ENCODE data around the gene TEPSIN.

The TEPSIN gene

DNA sequence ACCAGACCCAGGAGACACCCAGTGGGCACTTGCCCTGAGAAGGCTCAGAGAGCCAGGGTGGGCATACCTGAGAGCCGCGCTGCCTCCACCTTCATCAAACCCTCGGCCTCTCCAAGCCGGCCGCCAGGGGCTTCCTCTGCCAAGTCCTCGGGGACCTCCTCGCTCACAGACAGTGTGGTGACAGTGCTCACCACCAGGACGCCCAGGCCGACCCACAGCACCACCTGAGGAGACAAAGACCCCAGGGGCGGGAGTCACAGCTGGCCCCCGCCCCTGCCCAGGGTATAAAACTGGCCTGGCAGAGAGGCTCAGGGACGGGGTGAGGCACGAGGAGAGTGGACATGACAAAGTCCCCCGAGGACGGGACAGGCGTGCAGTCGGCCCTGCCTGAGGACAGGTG, 21.3 kb upstream of the TEPSIN start:
- Mint-ChIP-seq H3K9me3 (no peaks in the 10 kb centered on the region), H3K4me1 (ENCODE audit: low read depth) (no peaks in the 10 kb centered on the region), H3K36me3 (ENCODE audit: low read depth) (peaks cover 86% of the 10 kb centered on the region), H3K4me3 (no peak overlapping the region), H3K27me3 (no peaks in the 10 kb centered on the region), H3K27ac (no peak overlapping the region)
- DNase-seq: no peak

GRCh38 chr17:81259058-81259605, 20.3 kb upstream of the TEPSIN start:
- H3K36me3 Mint-ChIP-seq (ENCODE audit: low read depth): peaks cover 81% of the 10 kb centered on the region
- H3K27me3 Mint-ChIP-seq: no peaks in the 10 kb centered on the region
- H3K9me3 Mint-ChIP-seq: no peaks in the 10 kb centered on the region
- H3K4me3 Mint-ChIP-seq: no peak overlapping the region
- DNase-seq: no peak
- H3K4me1 Mint-ChIP-seq (ENCODE audit: low read depth): no peaks in the 10 kb centered on the region
- H3K27ac Mint-ChIP-seq: no peak overlapping the region

DNA sequence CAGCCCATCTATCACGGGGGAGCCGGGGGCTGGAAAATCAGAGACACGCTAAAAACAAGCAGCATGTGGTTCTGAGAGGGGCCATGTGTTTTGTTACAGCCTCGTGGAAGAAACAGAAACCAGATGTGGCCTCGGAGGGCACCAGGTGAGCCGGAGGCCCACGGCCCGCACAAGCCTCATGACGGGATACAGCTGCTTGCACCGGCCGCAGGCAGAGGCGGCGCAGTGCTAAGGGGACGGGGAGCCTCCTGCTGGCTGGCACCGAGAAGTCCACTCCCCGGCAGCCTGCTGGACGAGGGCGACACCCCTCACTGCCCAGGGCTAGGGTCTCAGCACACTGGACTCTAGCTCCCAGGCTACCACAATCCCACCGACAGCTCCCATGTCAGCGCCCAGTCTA, 19.4 kb upstream of the TEPSIN start:
- H3K4me1 Mint-ChIP-seq (ENCODE audit: low read depth): no peaks in the 10 kb centered on the region
- H3K9me3 Mint-ChIP-seq: no peaks in the 10 kb centered on the region
- DNase-seq: no peak
- peaks cover 72% of the 10 kb centered on the region for H3K36me3 Mint-ChIP-seq (ENCODE audit: low read depth)
- no peaks in the 10 kb centered on the region for H3K27me3 Mint-ChIP-seq
- H3K4me3 Mint-ChIP-seq: no peak overlapping the region
- H3K27ac Mint-ChIP-seq: no peak overlapping the region

- no peak for DNase-seq
- no peaks in the 10 kb centered on the region for H3K27me3 Mint-ChIP-seq
- H3K4me1 Mint-ChIP-seq (ENCODE audit: low read depth): peaks cover 3% of the 10 kb centered on the region
- peaks cover 71% of the 10 kb centered on the region for H3K36me3 Mint-ChIP-seq (ENCODE audit: low read depth)
- H3K27ac Mint-ChIP-seq: no peak overlapping the region
- H3K9me3 Mint-ChIP-seq: no peaks in the 10 kb centered on the region
- H3K4me3 Mint-ChIP-seq: no peak overlapping the region
These were observed 18.7 kb upstream of the TEPSIN start for GRCh38 chr17:81257533-81257932.

- Mint-ChIP-seq H3K4me1 (ENCODE audit: low read depth) (peaks cover 3% of the 10 kb centered on the region), H3K9me3 (no peaks in the 10 kb centered on the region), H3K4me3 (no peak overlapping the region), H3K27ac (no peak overlapping the region), H3K27me3 (no peaks in the 10 kb centered on the region), H3K36me3 (ENCODE audit: low read depth) (peaks cover 73% of the 10 kb centered on the region)
- DNase-seq: no peak
These were observed 17.8 kb upstream of the TEPSIN start for GRCh38 chr17:81256616-81257015.

DNA sequence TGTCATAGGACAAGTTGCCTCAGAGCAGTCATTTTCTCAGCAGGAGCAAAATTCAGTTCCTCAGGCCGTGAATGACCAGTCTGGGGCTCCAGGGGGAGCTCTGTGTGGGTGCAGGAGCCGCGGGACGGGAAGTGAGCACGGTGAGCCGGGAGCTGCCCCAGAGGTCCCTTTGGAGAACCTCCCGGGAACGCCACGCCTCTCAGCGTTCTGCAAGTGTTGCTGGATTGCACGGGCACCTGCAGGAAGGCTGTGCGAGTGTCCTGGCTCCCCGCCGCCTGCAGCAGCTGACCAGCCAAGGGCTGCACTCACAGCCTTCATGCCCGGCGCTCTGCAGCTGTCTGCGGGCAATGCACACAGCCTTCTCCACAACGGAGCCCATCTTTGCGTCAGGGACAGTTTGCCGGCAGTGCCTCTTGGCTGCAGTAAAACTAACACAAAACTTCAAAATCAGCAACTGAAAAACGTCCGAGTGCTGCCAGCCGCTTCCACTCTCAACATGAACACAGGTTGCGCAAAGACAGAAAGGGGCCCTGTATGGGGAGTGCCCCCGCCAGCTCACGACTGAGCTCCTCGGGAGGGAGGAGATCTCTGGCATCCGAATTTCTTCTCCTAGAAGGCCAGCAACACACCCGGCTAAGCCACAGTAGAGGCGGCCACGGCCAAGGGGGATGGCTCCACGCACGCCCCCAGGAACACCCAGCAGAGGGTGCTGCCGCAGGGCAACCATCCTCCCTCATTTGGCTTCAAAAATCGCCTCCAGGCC, 16.3 kb upstream of the TEPSIN start:
- Mint-ChIP-seq H3K27ac (no peak overlapping the region), H3K4me1 (ENCODE audit: low read depth) (peaks cover 3% of the 10 kb centered on the region), H3K9me3 (no peaks in the 10 kb centered on the region), H3K36me3 (ENCODE audit: low read depth) (peaks cover 70% of the 10 kb centered on the region), H3K27me3 (no peaks in the 10 kb centered on the region), H3K4me3 (no peak overlapping the region)
- no peak for DNase-seq

DNA sequence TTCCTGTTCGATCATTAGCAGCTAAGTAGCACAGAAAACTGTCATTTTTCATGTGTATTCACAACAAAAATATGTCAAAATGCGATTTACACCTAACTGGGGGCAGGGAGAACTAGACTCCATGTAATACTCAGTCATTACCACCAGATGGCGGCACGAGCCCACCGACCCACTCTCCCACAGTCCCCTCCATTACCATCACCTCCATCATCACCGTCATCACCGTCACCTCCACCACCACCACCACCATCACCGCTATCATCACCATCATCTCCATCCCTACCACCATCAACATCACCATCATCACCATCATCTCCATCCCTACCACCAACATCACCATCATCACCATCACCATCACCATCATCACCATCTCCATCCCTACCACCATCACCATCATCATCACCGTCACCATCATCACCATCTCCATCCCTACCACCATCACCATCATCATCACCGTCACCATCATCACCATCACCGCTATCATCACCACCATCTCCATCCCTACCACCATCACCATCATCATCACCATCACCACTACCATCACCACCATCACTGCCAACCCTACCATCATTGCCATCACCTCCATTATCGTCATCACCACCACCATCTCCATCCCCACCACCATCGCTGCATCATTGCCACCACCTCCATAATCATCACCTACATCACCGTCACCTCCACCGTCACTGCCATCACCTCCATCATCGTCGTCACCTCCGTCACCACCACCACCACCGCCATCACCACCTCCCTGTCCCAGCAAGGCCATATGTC, 14.7 kb upstream of the TEPSIN start:
- Mint-ChIP-seq H3K36me3 (ENCODE audit: low read depth) (peaks cover 62% of the 10 kb centered on the region), H3K27ac (peak overlapping the region; percentile 11), H3K4me3 (no peak overlapping the region)

DNA sequence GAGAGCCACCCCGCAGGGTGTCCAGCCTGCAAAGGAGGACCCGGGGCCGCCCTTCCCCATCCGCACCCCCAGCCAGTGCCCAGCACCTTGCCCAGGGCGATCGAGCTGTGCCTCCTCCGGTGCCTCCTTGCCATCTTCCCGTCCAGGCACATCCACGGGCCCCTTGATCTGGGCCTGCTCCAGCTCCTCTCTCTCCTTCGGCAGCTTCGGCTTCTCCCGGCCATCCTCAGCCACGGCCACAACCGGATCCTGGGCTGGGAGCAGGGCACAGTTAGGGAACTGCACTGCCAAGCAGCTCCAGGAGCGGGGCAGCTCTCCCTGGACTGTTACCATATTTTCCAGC, 14.1 kb upstream of the TEPSIN start:
- H3K36me3 Mint-ChIP-seq (ENCODE audit: low read depth): peaks cover 60% of the 10 kb centered on the region
- no peak overlapping the region for H3K4me3 Mint-ChIP-seq
- no peak for DNase-seq
- H3K27ac Mint-ChIP-seq: peak overlapping the region; percentile 11
- peaks cover 4% of the 10 kb centered on the region for H3K4me1 Mint-ChIP-seq (ENCODE audit: low read depth)
- H3K9me3 Mint-ChIP-seq: no peaks in the 10 kb centered on the region
- no peaks in the 10 kb centered on the region for H3K27me3 Mint-ChIP-seq

More for the DNA sequence above, 14.7 kb upstream of the TEPSIN start:
- H3K4me1 Mint-ChIP-seq (ENCODE audit: low read depth): peaks cover 3% of the 10 kb centered on the region
- no peaks in the 10 kb centered on the region for H3K9me3 Mint-ChIP-seq
- H3K27me3 Mint-ChIP-seq: no peaks in the 10 kb centered on the region
- peak; percentile 70 for DNase-seq

- no peak for DNase-seq
- peaks cover 57% of the 10 kb centered on the region for H3K36me3 Mint-ChIP-seq (ENCODE audit: low read depth)
- no peak overlapping the region for H3K27ac Mint-ChIP-seq
- no peaks in the 10 kb centered on the region for H3K27me3 Mint-ChIP-seq
- no peaks in the 10 kb centered on the region for H3K9me3 Mint-ChIP-seq
- H3K4me3 Mint-ChIP-seq: no peak overlapping the region
- peaks cover 4% of the 10 kb centered on the region for H3K4me1 Mint-ChIP-seq (ENCODE audit: low read depth)
These were observed 13.6 kb upstream of the TEPSIN start for GRCh38 chr17:81252326-81252986.

DNA sequence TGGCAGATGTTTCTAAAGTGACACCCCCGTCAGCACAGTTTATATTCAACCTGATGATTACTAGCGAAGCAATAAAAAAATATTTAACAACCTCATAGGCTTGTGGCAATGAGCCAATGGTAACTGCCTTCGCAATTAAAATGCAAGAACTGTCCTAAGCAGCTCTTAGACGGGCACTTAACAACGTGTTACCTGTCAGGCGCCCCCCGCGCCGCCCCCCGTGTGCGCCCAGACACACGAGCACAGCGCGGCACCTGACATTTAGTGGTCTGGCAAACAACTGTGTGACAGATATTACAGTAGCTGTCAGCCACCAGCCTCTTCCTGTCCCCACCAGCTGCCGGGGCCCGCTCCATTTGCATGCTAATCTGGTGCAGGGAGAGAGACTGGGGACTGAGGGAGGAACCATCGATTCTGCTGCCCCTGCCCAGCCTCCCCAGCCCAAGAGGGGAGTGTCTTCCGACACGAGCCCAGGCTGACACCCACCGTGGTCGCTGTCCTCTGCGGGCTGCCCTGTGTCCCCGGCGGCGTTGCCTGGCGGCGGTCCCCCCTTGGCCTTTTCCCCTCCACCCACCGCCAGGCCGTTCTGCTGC, 12.9 kb upstream of the TEPSIN start:
- no peak overlapping the region for H3K27ac Mint-ChIP-seq
- no peaks in the 10 kb centered on the region for H3K9me3 Mint-ChIP-seq
- H3K4me1 Mint-ChIP-seq (ENCODE audit: low read depth): peaks cover 4% of the 10 kb centered on the region
- no peak overlapping the region for H3K4me3 Mint-ChIP-seq
- peaks cover 52% of the 10 kb centered on the region for H3K36me3 Mint-ChIP-seq (ENCODE audit: low read depth)
- no peak for DNase-seq
- H3K27me3 Mint-ChIP-seq: no peaks in the 10 kb centered on the region

DNA sequence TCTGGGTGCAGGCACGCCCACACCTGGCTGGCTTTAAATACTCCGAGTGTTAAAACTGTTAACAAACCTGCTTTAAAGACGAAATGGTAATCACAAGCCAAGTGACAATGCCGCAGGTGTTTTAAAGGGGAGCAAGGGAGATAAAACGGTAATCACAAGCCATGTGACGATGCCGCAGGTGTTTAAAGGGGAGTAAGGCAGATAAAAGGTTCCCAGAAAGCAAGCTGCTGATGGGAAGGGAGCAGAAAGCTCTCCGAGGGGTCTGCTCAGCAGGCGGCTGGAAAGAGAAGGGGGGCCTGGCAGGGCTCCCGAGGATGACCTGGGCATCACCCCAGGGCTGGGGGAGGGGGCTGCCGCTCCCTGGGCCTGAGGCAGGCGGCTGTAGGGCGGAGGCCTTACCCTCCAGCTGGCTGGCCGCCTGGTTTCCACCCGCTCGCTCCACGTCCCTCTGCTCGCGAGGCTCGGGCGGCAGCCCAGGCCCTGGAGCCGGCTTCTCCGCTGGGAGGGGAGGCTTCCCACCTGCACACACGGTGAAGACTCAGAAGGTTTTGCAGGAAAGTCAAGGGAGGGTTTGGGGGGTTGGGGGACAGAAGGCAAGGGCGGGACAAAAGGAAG, 12.3 kb upstream of the TEPSIN start:
- DNase-seq: no peak
- Mint-ChIP-seq H3K4me3 (no peak overlapping the region), H3K27me3 (no peaks in the 10 kb centered on the region), H3K36me3 (ENCODE audit: low read depth) (peaks cover 49% of the 10 kb centered on the region), H3K4me1 (ENCODE audit: low read depth) (peaks cover 4% of the 10 kb centered on the region), H3K9me3 (no peaks in the 10 kb centered on the region), H3K27ac (no peak overlapping the region)

- Mint-ChIP-seq H3K27ac (no peak overlapping the region), H3K4me3 (no peak overlapping the region)
These were observed 11.6 kb upstream of the TEPSIN start for GRCh38 chr17:81250286-81251093.

DNA sequence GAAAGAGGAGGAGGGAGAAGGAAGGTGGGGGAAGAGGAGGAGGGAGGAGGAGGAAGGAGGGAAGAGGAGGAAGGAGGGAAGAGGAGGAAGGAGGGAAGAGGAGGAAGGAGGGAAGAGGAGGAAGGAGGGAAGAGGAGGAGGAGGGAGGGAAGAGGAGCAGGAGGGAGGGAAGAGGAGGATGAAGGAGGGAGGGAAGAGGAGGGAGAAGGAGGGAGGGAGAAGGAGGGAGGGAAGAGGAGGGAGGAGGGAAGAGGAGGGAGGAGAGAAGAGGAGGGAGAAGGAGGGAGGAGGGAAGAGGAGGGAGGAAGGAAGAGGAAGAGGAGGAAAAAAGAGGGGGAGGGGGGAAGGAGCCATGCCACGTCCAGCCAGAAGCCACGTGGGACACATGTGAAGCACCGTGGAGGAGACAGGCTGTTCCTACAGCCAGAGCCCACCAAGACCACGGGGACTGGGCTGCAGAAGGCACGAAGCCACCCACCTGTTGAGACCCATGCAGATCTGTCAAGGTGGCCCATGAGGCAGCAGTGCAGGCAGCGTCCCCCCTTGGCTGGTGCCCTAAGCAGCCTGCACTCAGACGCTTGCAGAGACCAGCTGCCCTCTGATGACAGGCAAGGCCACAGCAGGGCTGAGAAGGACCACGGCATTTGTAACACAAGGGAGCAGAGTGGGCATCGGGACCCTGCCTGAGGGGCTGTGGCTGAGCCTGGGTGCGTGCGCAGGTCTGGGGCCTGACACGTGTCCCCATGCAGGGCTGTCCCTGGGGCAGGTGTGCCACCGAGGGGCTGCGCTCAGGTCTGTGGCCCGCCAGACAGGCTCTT, 10.6 kb upstream of the TEPSIN start:
- Mint-ChIP-seq H3K27me3 (no peaks in the 10 kb centered on the region), H3K27ac (no peak overlapping the region), H3K4me3 (no peak overlapping the region), H3K36me3 (ENCODE audit: low read depth) (peaks cover 48% of the 10 kb centered on the region), H3K4me1 (ENCODE audit: low read depth) (peaks cover 12% of the 10 kb centered on the region), H3K9me3 (no peaks in the 10 kb centered on the region)
- no peak for DNase-seq

More at GRCh38 chr17:81250286-81251093, 11.6 kb upstream of the TEPSIN start:
- peaks cover 46% of the 10 kb centered on the region for H3K36me3 Mint-ChIP-seq (ENCODE audit: low read depth)
- no peak for DNase-seq
- H3K9me3 Mint-ChIP-seq: no peaks in the 10 kb centered on the region
- H3K4me1 Mint-ChIP-seq (ENCODE audit: low read depth): peaks cover 4% of the 10 kb centered on the region
- H3K27me3 Mint-ChIP-seq: no peaks in the 10 kb centered on the region

Measured in activated T-cell treated with anti-CD3 and anti-CD28 coated beads, Interleukin-2, amount 50 U/mL, for 24 hours (primary cell).